Renal cortex interstitium (tissue), 11 donors: Measurements from ENCODE around the gene APP. TPM values are rescaled to one million over a fixed set of nuclear protein-coding genes. Genes with fewer than 3 reads are reported as not detected.
"Not testable (repeated sequence)": the region's sequence is repeated elsewhere in the genome, so short reads cannot be mapped to it uniquely, and the experiment has no call there.

Experiments used
- DNase-seq, 11 donors: peaks; one replicate each; pipeline ENCODE4 v3.0.0-alpha.2; 2013; ENCODE audit warnings: low read depth in 9 of 11, low spot score in 4 of 11; ENCODE audit errors: extremely low read depth in 1 of 11
- polyA plus RNA-seq, 3 donors: library from polyadenylated mRNA; unstranded; fragments of 120-200 nt; gene quantifications; one replicate each; pipeline ENCODE4 v1.2.1, GENCODE V29; 2013; ENCODE audit not compliant: insufficient read length in 3 of 3

The APP gene
- polyA plus RNA-seq, 3 donors, result 826 to 910 (median 861) TPM

DNA sequence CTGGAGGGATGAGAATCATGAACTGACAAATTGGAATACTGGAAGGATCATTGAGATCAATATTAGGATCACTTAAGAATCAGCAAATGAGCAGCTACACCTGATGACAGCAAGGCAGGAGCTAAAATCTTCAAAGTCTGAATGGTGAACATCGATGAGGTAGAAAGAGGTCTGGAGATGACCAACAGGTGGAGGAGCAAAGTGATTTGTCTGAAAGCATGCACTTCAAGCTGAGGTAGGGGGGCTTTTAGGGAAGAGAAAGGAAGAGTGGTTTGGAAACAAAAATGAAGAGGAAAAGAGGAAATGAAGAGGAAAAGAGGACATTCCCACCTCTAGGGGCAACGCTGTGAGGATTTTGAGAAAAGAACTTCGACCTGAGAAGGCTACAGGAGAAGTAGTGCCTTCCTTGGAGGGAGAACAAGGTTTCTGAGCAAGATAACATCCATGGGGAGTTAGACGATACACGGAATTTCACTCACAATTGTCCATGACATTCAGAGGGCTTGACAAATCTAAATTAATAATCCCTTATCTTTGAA is 79.0 kb downstream of the APP start:
- DNase-seq, result no peak

GRCh38 chr21:26089730-26090129 is 80.8 kb downstream of the APP start:
- no peak for DNase-seq

DNA sequence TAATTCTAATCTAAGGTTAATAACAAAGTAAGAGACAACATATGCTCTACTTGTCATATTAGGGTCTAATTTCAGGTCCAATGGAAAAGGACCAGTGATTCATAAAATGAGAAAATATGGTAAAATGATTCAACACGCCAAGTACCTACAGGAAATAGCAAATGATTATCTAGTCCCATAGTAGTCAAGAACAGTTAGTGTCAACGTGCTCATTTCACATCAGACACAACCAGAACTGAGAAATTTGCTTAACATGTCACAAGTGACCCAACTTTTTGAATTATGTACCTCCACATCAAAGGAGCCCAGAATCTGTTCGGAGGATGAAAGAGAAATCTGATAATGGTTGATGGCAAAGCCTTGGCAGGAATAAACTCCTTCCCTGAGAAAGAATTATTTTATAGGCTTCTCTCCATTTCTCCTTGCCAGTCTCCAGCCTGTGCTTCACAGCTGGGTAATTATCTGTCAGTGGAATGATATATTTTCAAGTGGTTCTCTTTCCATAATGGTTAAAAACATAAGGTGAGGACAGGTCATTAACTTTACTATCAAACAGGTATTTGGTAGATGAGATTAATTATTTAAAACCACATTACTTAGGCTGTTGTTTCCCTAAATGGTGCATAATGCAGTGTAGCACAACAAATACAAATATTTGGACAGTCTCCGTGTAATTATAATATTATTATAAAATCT is 83.2 kb downstream of the APP start:
- DNase-seq, result no peak

DNA sequence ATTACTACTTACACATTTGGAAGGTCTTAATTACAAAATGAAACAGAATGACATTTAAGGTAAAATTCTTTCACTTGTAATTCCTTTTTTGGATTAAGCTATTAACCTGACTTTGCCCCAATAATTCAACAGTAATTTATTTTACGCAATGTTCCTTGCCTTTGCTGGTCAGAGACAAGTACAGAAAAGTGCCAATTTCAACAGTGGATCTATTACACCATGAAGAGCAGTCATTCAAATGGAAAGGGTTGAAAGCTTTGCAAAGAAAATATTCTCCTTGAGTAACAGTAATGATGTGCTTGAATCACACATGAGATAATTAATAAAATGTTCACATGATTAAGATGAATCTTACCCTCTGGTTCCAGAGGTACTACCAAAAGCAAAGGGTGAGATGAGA is 84.7 kb downstream of the APP start:
- no peak for DNase-seq

GRCh38 chr21:26085127-26085526 is 85.4 kb downstream of the APP start:
- no peak for DNase-seq

GRCh38 chr21:26082549-26082948 is 88.0 kb downstream of the APP start:
- DNase-seq, result no peak

DNA sequence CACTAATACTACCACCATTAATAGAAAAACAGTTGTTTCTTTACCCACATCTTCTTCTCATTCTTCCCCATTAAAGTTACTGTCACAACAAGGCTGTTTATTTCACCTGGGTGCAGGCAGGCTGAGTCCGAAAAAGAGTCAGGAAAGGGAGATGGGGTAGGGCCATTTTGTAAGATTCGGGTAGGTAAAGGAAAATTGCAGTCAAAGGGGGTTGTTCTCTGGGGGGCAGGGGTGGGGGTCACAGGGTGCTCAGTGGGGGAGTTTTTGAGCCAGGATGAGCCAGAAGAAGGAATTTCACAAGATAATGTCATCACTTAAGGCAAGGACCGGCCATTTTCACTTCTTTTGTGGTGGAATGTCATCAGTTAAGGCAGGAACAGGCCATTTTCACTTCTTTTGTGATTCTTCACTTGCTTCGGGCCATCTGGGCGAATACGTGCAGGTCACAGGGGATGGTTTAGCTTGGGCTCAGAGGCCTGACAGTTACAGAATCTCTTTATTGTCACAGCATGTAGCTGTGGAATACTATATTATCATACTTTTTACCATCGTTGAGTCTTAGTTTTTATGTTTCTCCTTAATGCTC is 89.3 kb downstream of the APP start:
- DNase-seq, result not testable (repeated sequence)

DNA sequence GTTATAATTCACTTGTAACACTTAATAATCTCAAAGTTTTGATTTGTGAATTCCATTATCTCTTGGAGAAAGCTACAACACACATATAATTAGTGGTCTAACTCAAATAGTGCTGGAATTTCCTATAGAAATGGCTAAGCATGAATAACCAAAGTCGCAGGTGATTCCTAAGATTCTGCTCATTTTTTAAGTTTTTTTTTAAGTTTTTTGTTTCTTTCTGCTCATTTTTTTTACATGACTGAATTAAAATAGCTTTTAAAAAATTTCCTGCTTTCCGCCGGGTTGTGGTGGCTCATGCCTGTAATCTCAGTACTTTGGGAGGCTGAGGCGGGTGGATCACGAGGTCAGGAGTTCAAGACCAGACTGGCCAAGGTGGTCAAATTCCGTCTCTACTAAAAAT is 90.4 kb downstream of the APP start:
- DNase-seq, result no peak

- DNase-seq, result no peak
Measured at GRCh38 chr21:26079366-26079765, 91.2 kb downstream of the APP start.

DNA sequence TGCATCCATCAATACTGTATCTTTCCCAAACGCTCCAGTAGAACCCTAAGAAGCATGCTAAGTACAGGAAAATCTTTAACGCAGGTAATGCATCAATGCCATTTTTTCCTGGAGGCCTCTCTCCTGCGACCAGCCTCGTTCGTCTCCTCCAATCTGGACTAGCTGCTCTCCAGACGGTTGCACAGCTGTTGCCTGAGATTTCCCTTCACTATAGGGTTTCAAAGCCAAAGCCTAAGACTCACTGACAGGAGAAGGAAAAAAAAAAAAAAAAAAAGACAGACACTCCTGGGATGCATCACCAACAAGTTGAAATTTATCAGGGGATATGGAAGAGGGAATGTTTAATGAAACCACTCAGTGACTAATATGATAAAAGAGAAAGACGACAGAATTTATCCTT is 93.0 kb downstream of the APP start:
- no peak for DNase-seq

GRCh38 chr21:26072666-26073615 is 97.6 kb downstream of the APP start:
- DNase-seq, result no peak

DNA sequence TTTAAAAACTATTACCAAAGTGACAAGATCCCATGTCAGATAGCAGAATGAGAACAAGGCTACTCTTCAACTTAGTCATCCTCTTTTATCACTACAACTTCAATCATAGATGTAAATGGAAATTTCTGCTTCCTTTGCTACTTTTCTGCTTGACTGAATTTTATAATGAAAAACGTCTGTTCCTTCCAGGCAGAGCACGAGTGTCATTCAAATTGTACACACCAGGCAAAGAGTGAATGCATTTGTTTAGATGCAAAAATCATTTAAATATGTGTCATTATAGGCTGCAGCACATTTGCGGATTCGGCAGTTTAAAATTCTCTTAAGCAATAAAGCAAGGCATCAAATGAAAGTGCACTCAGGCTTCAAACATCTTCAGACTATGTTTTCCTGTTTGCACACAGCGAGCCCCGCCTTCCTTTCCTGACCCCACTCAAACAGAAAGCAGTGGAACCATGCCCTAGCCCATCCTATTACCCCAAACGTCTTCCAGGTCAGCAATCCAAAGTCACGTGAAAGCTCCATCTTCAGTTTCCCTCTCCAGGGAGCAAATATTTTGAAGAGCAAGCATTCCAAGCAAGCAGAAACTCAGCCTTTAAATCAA is 99.6 kb downstream of the APP start:
- DNase-seq, result peak in 2 of 11 donors; percentile 16 to 38

GRCh38 chr21:26070121-26070520 is 100.4 kb downstream of the APP start:
- DNase-seq, result no peak

DNA sequence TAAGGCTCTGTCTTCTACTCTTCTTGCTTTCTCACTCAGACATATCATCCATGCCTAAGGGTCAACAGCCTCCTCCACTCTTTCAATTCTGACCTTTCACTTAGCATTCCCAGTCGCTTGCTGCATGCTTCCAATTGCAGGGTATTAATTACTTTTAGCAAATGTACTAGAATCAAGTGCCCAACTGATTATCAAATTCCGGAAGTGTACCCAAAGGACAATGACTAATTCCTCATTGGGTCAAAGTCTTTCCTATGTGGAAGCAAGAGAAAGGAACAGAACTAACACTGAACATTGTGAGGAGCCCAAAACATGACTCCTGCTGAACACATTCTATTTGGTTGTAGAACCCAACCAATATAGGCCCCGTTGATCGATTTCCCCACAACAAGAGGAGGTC is 101.8 kb downstream of the APP start:
- no peak for DNase-seq

- DNase-seq, result no peak
Measured at GRCh38 chr21:26067836-26068594, 102.6 kb downstream of the APP start.

GRCh38 chr21:26064506-26064905 is 106.1 kb downstream of the APP start:
- DNase-seq, result no peak

- DNase-seq, result no peak
Measured at GRCh38 chr21:26061437-26061836, 109.1 kb downstream of the APP start.

GRCh38 chr21:26060335-26061115 is 110.0 kb downstream of the APP start:
- no peak for DNase-seq
